K562 (cell line): Measurements from ENCODE around the gene CHI3L1. TPM values are rescaled to one million over a fixed set of nuclear protein-coding genes. Genes with fewer than 3 reads are reported as not detected.

ENCODE experiments used
- ATAC-seq: fragments of 200-7000 bp; cut with Tn5 transposase; 3 replicates; pipeline ENCODE4 v1.9.1; 2020; ENCODE audit warnings: moderate library complexity
- BruUV-seq: library from RNA; stranded (reverse); fragments of 400-500 nt; replicated peaks from 2 replicates; lab custom pipeline; 2021; lab: Mats Ljungman, UMichigan
- CTCF ChIA-PET: fragments of 300-600 bp; formaldehyde crosslinking; extraction: SDS; loops from one replicate; lab custom pipeline; 2021; ENCODE audit warnings: low intra/inter-chr PET ratio; lab: Yijun Ruan, JAX
- POLR2A ChIA-PET: fragments of 300-600, 350-650 bp; sonication (Branson Sonifier 250); formaldehyde crosslinking; extraction: SDS; loops from one replicate; lab custom pipeline; 2021; ENCODE audit warnings: antibody characterized with exemption, inconsistent platforms; lab: Yijun Ruan, JAX
- DNase-seq, 4 experiments: peaks; one replicate each; pipeline versions ENCODE4 v3.0.0 to v3.0.0-alpha.2; 2011 to 2018; ENCODE audit warnings: low spot score in 3 of 4, mixed read lengths in 3 of 4; ENCODE audit errors: extremely low read depth in 1 of 4
- FAIRE-seq: peaks from 2 replicates; lab custom pipeline; 2011; peaks lifted over from hg19 to GRCh38; lab: Jason Lieb, UNC
- H2AFZ ChIP-seq: 2 replicates; pipeline ENCODE4 v1.6.0; 2011; ENCODE audit warnings: low read depth, low read length, control low read depth, inconsistent platforms
- H3K27ac ChIP-seq: fragments of 200-600 bp; 3 replicates; pipeline ENCODE4 v1.8.0; 2011; ENCODE audit warnings: low read depth, mild to moderate bottlenecking, control low read depth, inconsistent platforms, low read length, moderate library complexity, mixed read lengths; ENCODE audit errors: extremely low read depth
- H3K27me3 ChIP-seq, 2 experiments: fragments of 300-600 bp in 1 of 2; 2 replicates in 1 of 2; 3 replicates in 1 of 2; pipeline versions ENCODE4 v1.6.0 to v1.8.0; 2011; ENCODE audit warnings: inconsistent platforms in 2 of 2, low read length in 2 of 2, mild to moderate bottlenecking in 1 of 2, mixed read lengths in 1 of 2, moderate library complexity in 1 of 2; ENCODE audit not compliant: control insufficient read depth in 2 of 2, insufficient read depth in 2 of 2
- H3K36me3 ChIP-seq: fragments of 300-600 bp; 3 replicates; pipeline ENCODE4 v1.8.0; 2011; ENCODE audit warnings: mild to moderate bottlenecking, low read length, inconsistent platforms; ENCODE audit not compliant: control insufficient read depth, insufficient read depth
- H3K4me1 ChIP-seq, 2 experiments: fragments of 200-600 bp in 1 of 2; replicated peaks in 1 of 2; 2 replicates in 1 of 2; 3 replicates in 1 of 2; pipeline versions ENCODE4 v1.5.1 to v1.8.0; 2011; ENCODE audit warnings: inconsistent platforms in 2 of 2, low read length in 2 of 2, mild to moderate bottlenecking in 1 of 2, mixed read lengths in 1 of 2, moderate library complexity in 1 of 2; ENCODE audit not compliant: control insufficient read depth in 2 of 2, insufficient read depth in 2 of 2
- H3K4me2 ChIP-seq: 2 replicates; pipeline ENCODE4 v1.6.1; 2011; ENCODE audit warnings: low read length, control low read depth, inconsistent platforms, mixed read lengths; ENCODE audit not compliant: insufficient read depth
- H3K4me3 ChIP-seq: fragments of 200-600 bp; sonication (generic), shearing (Covaris generic); 2 replicates; pipeline ENCODE4 v1.5.1; 2016; ENCODE audit warnings: control low read depth, inconsistent platforms
- H3K79me2 ChIP-seq: fragments of 200-600 bp; 3 replicates; pipeline ENCODE4 v1.8.0; 2011; ENCODE audit warnings: low read length, inconsistent platforms; ENCODE audit not compliant: control insufficient read depth, insufficient read depth
- H3K9ac ChIP-seq, 2 experiments: 2 replicates each; pipeline versions ENCODE4 v1.6.0 to v1.6.1; 2011; ENCODE audit warnings: low read depth in 2 of 2, low read length in 2 of 2, control low read depth in 1 of 2, inconsistent platforms in 1 of 2, mild to moderate bottlenecking in 1 of 2, mixed read lengths in 1 of 2; ENCODE audit not compliant: insufficient read depth in 1 of 2
- H3K9me1 ChIP-seq: one replicate; pipeline ENCODE4 v1.6.0; 2011; ENCODE audit warnings: inconsistent platforms, mild to moderate bottlenecking, low read length, moderate library complexity; ENCODE audit not compliant: control insufficient read depth, insufficient read depth
- H3K9me3 ChIP-seq: replicated peaks from 2 replicates; pipeline ENCODE4 v1.5.1; 2011; ENCODE audit warnings: low read depth, low read length, inconsistent platforms; ENCODE audit not compliant: control insufficient read depth, insufficient read depth
- H4K20me1 ChIP-seq: replicated peaks from 2 replicates; pipeline ENCODE4 v1.6.1; 2011; ENCODE audit warnings: low read length, inconsistent platforms, mixed read lengths; ENCODE audit not compliant: control insufficient read depth, insufficient read depth
- CBX5 ChIP-seq: IDR thresholded peaks from 2 replicates; pipeline ENCODE4 v1.6.1; 2014; ENCODE audit warnings: low read depth, borderline replicate concordance
- CC2D1A ChIP-seq: fragments of 450-650 bp; IDR thresholded peaks from 2 replicates; pipeline ENCODE4 v1.6.1; 2017; ENCODE audit warnings: mild to moderate bottlenecking
- HLTF ChIP-seq: fragments of 450-650 bp; IDR thresholded peaks from 2 replicates; pipeline ENCODE4 v1.6.1; 2016
- SMAD2 ChIP-seq: fragments of 150-350 bp; IDR thresholded peaks from 2 replicates; pipeline ENCODE4 v1.6.1; 2014; ENCODE audit warnings: low read depth, mild to moderate bottlenecking, low read length
- SREBF1 ChIP-seq: fragments of 150-350 bp; IDR thresholded peaks from 2 replicates; pipeline ENCODE4 v1.6.1; 2014; ENCODE audit warnings: antibody characterized with exemption, low read depth, low read length, borderline replicate concordance
- whole genome bisulfite sequencing: fragments of 100-300 bp; shearing (Covaris generic); methylation state at CpG from one replicate; pipeline ENCODE4 v1.1.6; 2016; ENCODE audit warnings: low coverage, mixed read lengths; ENCODE audit not compliant: insufficient coverage; ENCODE audit errors: missing lambda C conversion rate; 5-methylcytosine and 5-hydroxymethylcytosine counted together
- in situ Hi-C: fragments of 300-500 bp; cut with MboI; formaldehyde crosslinking; loops from 4 replicates; pipeline ENCODE4 v1.15.0; 2018; ENCODE audit warnings: inconsistent platforms, mixed read lengths
- intact Hi-C: fragments of 100-400 bp; cut with micrococcal nuclease; formaldehyde crosslinking; loops from 2 replicates; pipeline ENCODE4 v1.14.2; 2022
- polyA plus RNA-seq, 8 experiments: library from polyadenylated mRNA; depleted of rRNA in 4 of 8; stranded (reverse) in 5 of 8; unstranded in 3 of 8; fragments of >200 nt; fragmentation: Nextera tagmentation in 2 of 8; fragmentation: Illumina TruSeq in 1 of 8; extraction: Ambion mirVana in 2 of 8; extraction: Trizol in 1 of 8; gene quantifications; 2 replicates each; pipeline versions ENCODE4 v1.2.1 to v1.2.3, GENCODE V29; 2011 to 2014; ENCODE audit warnings: inconsistent platforms in 1 of 8, missing spikeins in 1 of 8
- total RNA-seq, 7 experiments: library from RNA; depleted of rRNA in 6 of 7; stranded (reverse); fragments of >200 nt in 6 of 7; fragmentation: Illumina TruSeq in 2 of 7; extraction: Trizol in 2 of 7; gene quantifications; 2 replicates each; pipeline versions ENCODE4 v1.2.1 to v1.2.3, GENCODE V29; 2011 to 2021; ENCODE audit warnings: low replicate concordance in 1 of 7
- TF ChIP-seq, protein P1 (sequence below), 2 experiments: fragments of 450-650 bp in 1 of 2; IDR thresholded peaks; 2 replicates each; pipeline ENCODE4 v1.6.1; 2011 to 2017; ENCODE audit warnings: low read depth in 2 of 2, antibody characterized with exemption in 1 of 2, borderline replicate concordance in 1 of 2, low read length in 1 of 2, mild to moderate bottlenecking in 1 of 2, mixed read lengths in 1 of 2; ENCODE audit not compliant: control insufficient read depth in 1 of 2

The CHI3L1 gene
- total and polyA plus RNA-seq, 9 of the 15 experiments (the other 6 are each of a cell fraction or from before 2014, with no cell fraction given), result not detected

DNA sequence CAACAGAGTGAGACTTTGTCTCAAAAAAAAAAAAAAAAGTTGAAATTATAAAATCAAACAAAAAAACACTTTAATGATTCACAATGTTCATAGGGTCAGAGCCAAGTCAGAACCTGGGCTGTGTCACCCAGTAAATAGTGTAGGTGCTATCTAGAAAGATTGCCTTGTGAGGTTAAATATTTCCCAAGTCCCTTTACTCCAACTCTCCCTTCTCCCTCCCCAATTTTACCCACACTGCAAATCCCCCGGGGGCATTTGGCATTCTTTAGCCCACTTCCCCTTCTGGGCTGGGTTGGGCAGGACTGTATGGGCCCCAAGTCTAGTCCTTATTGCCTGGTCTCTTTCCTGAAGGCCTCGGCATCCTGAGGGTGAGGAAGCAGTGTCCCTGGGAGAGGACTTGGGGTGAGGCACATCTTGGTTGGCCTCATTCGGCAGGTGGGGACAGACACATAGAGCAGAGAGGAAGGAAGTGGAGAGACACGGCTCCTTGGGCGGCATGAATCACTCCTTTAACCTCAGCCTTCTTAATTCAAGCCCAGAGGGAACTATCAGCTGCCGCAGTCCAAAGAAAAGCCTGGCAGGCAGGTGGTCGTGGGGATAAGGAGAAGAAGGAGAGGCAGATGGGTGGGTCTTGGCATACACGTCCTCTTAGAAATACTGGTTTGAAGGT lies 50.7 kb downstream of the CHI3L1 start:
- no peak; the same call in 2 of the 3 replicates for ATAC-seq
- Histone ChIP-seq H3K9ac (no peak overlapping the region), H2AFZ (no peak overlapping the region), H3K9me3 (no peaks in the 10 kb centered on the region), H3K27me3 (peaks cover 25 to 64% of the 10 kb centered on the region in 2 experiments), H3K36me3 (no peaks in the 10 kb centered on the region), H3K4me3 (no peak overlapping the region), H3K4me2 (no peak overlapping the region), H4K20me1 (0 out of 2 replicates have a peak, but pooled peaks cover 3% of the 10 kb centered on the region), H3K79me2 (no peaks in the 10 kb centered on the region), H3K9me1 (no peaks in the 10 kb centered on the region), H3K27ac (no peak overlapping the region), H3K4me1 (no peaks in the 10 kb centered on the region)
- FAIRE-seq, result no peak
- in situ Hi-C loops, result no loop called here
- DNase-seq, result no peak
- TF ChIP-seq, protein P1, sequence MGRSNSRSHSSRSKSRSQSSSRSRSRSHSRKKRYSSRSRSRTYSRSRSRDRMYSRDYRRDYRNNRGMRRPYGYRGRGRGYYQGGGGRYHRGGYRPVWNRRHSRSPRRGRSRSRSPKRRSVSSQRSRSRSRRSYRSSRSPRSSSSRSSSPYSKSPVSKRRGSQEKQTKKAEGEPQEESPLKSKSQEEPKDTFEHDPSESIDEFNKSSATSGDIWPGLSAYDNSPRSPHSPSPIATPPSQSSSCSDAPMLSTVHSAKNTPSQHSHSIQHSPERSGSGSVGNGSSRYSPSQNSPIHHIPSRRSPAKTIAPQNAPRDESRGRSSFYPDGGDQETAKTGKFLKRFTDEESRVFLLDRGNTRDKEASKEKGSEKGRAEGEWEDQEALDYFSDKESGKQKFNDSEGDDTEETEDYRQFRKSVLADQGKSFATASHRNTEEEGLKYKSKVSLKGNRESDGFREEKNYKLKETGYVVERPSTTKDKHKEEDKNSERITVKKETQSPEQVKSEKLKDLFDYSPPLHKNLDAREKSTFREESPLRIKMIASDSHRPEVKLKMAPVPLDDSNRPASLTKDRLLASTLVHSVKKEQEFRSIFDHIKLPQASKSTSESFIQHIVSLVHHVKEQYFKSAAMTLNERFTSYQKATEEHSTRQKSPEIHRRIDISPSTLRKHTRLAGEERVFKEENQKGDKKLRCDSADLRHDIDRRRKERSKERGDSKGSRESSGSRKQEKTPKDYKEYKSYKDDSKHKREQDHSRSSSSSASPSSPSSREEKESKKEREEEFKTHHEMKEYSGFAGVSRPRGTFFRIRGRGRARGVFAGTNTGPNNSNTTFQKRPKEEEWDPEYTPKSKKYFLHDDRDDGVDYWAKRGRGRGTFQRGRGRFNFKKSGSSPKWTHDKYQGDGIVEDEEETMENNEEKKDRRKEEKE (IDR thresholded peaks at IDR 0.05; ENCODE audit: borderline replicate concordance in 1 of 2, control insufficient read depth in 1 of 2, low read depth in 2 of 2, low read length in 1 of 2), result no peak
- no peak for TF ChIP-seq SMAD2
- TF ChIP-seq HLTF, result no peak
- TF ChIP-seq SREBF1, result no peak
- no peak for TF ChIP-seq CC2D1A
- no peak for TF ChIP-seq CBX5
- intact Hi-C loops, result no loop called here
- no TSS peak for BruUV-seq
- ChIA-PET POLR2A (interaction anchor here (0.6 kb wide), 1 partner anchor 889 kb away, joined by 4 read pairs; no protein-coding TSS in a partner anchor), CTCF (no interaction called here)
- WGBS, result 2% methylated on average over 8 of the region's 8 CpGs
